A549 treated with Hydrocortisone at 1 μM for 4 hours (cell line): ENCODE measurements around the gene TPGS2. TPM values are rescaled to one million over a fixed set of nuclear protein-coding genes. Genes with fewer than 3 reads are reported as not detected.

ENCODE experiments used
- total RNA-seq: library from RNA; stranded (reverse); fragments of 200-300 nt; extraction: Qiagen RNA extraction; gene quantifications from 5 replicates; pipeline ENCODE4 v1.2.3, GENCODE V29; 2022

TPGS2 gene
- 82.3 to 95.7 TPM (median 86.5 TPM) in 5 replicates for total RNA-seq

DNA sequence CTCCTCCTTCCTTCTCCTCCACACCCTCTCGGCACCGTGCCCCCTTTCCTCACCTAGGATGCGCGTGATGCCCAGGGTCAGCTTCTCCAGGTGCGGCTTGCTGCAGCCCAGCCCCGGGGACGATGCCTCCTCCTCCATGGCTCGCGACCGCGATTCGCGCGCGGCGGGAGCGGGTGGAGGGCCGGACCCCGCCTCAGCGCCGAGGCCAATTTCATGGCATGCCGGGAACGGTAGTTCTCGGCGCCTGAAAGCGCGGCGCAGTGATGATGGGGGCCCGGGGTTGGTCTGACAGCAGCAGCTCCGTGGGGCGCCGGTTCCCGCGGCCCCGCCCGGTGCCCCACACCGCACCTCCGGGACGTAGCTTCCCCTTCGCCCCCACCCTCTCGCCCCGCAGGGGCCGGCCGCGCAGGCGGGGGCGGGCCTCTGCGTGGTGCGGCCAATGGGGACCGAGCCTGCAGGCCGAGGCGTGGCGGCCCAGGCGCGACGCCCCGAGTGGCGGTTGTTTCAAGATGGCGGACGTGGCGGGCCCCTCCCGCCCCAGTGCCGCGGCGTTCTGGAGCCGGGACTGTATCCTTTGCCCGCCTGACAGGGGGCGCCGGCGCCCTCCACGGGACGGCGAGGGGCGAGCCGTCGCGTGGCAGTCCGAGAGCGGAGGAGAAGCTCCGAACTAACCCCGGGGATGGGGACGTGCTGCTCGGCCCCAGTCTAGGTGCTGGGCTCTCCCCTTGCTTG lies at the start of gene TPGS2, which contains the start of gene KIAA1328:
TPGS2 (minus strand) TSS at position 373 of the 732 bp plus-strand sequence; CDS start at position 138, 235 bp downstream.
KIAA1328 (plus strand) TSS at position 498 of the 732 bp plus-strand sequence; CDS start at position 510, 12 bp downstream.

Other genes starting within 250 kb of the TPGS2 start
- 1.5 to 2.2 TPM (median 1.6 TPM) in 5 replicates for gene KIAA1328, start 125 bp upstream of the TPGS2 start, total RNA-seq